ENCODE data around the gene SLC30A3. TPM values are rescaled to one million over a fixed set of nuclear protein-coding genes. Genes with fewer than 3 reads are reported as not detected.

The SLC30A3 gene, protein sequence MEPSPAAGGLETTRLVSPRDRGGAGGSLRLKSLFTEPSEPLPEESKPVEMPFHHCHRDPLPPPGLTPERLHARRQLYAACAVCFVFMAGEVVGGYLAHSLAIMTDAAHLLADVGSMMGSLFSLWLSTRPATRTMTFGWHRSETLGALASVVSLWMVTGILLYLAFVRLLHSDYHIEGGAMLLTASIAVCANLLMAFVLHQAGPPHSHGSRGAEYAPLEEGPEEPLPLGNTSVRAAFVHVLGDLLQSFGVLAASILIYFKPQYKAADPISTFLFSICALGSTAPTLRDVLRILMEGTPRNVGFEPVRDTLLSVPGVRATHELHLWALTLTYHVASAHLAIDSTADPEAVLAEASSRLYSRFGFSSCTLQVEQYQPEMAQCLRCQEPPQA
- total RNA-seq (2022; extraction: Qiagen RNA extraction; ENCODE audit: low read depth) = 1.9 to 4.2 TPM (median 3.6 TPM) in 5 replicates

DNA sequence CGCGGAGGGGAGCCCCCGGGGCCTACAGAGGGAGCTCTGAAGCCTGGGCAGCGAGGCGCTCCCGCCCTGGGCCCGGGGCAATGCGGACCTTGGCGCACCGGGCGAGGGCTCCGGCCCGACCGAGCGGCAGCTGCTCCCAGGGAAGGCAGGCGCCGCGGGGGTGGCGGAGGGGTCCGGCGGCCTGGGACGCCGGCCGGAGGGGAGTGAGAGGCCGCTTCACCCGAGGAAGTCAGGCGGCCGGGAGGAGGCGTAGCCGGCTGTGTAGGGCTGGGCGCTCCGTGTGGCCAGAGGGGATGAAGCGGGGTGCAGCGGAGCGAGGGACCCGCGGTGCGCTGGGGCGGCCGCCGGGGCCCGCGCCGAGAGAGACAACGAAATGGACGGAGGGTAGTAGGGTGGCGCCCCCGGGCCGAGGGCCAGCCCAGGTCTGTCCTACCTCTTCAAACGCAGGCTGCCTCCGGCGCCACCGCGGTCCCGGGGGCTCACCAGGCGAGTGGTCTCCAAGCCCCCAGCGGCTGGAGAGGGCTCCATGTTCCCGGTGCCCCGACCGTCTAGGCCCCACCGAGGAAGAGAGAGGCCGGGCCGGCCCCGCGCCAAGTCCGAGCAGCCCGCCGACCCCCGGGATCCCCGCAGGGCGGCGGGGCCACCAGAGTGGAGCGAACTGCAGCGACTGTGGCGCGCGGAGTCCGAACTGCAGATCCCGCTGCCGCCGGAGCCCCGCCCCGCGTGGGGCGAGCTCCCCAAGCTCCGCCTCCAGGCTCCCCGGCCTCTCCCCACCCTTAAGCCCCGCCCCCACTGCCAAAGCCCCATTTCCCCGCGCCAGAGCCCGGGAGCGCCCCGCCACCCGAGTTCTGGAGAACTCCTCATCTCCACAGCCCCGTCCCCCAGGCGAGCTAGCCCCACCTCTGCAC is at the start of gene SLC30A3:
SLC30A3 (minus strand) TSS at position 669 of the 908 bp plus-strand sequence; CDS start at position 528, 141 bp downstream.

DNA sequence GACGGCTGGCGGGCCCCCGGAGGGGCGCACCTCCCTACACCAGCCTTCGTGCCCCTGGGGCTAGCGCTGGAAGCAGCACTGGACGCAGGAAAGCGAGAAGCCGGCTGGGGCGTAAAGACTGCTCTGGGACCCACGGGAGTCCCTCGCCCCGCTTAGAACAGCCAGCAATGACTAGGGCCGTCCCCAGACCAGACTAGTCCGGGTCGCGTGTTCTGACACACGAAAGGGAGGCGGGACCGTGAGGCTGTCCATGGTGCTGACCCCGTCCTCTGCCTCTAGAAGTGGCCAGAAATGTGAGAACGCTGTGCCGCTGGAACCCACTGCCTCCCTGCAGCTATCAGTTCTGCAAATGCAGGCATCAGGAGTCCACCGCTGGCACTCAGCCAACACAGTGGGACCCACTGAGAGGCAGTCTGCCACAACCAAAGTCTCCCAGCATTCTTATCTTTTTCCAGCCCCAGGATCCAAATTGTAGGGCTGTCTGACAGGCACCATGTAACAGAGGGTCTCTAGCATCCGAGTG is 45.6 kb upstream of the SLC30A3 start, which contains the start of gene UCN:
UCN (minus strand) TSS at position 87 of the 523 bp plus-strand sequence. CDS start 550 bp downstream, outside the sequence.

DNA sequence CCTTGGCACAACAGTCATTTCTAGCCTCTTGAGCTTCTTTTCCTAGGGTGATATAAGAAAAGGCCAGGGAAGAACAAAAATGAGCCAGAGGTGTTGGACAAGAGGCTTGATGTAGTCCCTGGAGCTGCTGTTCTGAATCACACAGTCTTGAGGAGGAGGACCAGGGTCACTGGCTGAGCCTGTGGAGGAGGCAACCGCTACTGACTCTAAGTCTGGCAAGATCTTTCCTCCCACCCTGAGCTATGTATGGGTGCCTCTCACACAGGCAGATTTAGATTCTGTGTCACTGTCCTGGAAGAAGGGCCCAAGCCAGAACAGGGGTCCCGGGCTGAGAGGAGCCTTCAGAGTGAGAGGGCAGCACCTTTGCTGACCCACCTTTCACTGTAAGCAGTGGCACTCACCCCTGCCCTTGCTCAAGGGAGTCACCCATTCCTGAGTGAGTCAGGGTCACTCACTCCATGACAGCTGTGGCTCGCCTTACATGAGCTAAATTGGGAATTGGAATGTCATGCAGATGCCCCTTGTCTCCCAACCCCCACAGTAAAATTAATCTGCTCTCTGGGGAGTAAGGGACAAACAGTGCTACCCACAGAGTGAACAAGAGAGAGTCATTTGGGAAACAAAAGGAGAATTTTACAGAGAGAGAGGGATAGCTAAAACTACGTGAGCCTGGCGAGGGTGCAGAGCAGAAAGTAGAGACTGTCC is 19.2 kb upstream of the SLC30A3 start, which contains the start of gene TRIM54:
TRIM54 (plus strand) TSS at position 575 of the 705 bp plus-strand sequence. CDS start 303 bp downstream, outside the sequence.

DNA sequence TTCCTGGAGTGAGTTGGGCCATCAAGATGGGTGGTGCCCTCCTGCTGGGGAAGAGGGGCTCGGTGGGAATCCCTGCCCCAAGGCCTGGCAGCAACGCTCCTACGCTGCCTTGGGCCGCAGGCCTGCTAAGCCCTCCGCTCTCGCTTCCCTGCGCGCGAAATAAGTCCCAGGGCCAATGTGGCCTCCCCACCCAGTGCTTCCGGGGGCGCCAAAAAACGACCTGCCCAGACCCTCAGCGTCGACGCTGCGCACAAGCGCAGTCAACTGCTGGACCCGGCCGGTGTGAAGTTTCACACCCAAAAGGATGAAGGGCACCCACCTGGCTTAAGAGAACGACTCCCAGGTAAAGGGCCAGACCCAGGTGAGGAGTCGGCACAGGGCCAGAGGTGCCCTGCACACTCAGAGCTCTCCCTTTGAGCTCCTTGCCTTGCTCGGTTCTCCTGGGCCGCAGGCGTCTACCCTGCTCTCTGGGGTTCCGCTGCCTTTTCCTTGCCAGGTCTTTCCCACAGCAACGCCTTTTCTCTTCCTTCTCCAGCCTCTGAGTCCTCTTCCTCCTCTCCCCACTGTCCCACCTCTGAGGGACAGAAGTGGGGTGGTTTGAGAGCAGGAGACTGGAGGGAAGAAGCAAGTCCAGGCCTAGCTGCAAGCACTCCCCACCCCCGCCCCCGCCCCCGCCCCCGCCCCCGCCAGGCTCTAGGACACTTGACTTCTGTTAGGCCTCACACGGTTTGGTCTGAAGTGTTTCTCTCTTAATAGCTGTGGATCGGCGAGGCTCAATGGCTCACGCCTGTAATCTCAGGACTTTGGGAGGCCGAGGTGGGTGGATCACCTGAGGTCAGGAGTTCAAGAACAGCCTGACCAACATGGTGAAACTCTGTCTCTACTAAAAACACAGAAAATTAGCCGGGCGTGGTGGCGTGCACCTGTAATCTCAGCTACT is 12.6 kb upstream of the SLC30A3 start, which contains the start of gene DNAJC5G:
DNAJC5G (plus strand) TSS at position 223 of the 940 bp plus-strand sequence. CDS start 1,296 bp downstream, outside the sequence.

DNA sequence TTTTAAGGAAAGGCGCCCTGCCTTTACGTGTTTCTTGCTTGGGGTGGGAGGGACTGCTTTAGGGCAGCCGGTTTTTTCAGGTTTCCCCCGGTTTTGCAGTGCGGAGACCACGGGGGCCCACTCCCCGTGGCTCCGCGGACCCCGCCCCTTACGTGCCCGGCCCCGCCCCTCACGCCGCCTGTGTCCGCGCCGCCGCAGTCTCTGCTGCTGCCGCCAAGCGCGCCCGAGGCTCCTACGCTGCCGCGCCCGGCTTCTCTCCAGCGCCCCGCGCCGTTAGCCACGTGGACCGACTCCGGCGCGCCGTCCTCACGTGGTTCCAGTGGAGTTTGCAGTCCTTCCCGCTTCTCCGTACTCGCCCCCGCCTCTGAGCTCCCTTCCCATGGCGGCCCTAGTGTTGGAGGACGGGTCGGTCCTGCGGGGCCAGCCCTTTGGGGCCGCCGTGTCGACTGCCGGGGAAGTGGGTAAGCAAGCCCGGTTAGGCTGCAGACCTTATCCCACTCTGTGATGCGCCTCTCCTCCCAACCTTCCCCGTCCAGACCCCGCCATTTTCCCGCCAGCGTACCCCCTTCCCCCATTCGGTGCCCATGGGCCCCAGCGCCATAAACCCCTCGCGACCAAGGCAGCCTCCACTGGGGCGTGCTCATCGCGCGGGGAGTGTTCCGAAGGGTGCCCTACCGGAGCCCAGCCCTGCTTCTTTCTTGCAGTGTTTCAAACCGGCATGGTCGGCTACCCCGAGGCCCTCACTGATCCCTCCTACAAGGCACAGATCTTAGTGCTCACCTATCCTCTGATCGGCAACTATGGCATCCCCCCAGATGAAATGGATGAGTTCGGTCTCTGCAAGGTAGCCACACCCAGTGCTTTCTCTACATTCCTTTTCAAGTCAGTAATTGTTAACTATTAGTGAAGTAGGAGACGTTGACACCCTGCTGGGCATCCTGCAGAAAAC is 45.4 kb downstream of the SLC30A3 start, which contains the start of gene CAD:
CAD (plus strand) TSS at position 197 of the 949 bp plus-strand sequence; CDS start at position 380, 183 bp downstream.

DNA sequence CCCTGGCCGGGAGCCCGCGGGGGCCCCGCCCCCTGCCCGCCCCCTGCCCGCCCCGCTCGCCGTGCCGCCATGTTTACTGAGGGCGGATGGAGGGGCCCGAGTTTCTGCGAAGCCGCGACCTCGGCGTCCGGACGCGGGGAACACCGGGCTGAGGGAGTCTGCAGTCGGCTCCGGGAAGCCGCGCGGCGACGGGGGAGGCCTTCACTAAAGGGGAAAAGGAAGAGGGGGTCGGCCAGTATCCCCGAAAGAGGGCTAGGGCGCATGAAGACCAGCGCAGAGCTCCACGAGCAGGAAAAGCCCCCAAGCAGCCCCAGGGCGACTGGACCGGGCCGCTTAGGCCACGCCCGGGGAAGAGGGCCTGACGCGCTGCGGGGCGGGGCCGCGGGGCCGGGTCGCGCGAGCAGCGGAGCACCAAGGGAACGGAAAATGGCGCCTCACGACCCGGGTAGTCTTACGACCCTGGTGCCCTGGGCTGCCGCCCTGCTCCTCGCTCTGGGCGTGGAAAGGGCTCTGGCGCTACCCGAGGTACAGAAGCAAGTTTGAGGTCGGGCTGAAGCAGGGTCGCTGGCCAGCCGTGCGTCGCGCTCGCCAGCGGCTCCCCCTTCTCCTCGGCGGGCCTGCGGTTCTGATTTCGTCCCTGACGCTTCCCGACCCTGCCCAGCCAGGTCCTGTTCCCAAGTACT is 50.8 kb downstream of the SLC30A3 start, which contains the start of the genes ATRAID and SLC5A6:
ATRAID (plus strand) TSS at position 99 of the 683 bp plus-strand sequence; CDS start at position 427, 328 bp downstream.
SLC5A6 (minus strand) TSS at position 326 of the 683 bp plus-strand sequence. CDS start 4,618 bp downstream, outside the sequence.

Other genes with a start within 250 kb of the SLC30A3 start
- 46.6 to 74.4 TPM (median 72.8 TPM) in 5 replicates for gene TMEM214, start 230.1 kb downstream of the SLC30A3 start, total RNA-seq (2022; extraction: Qiagen RNA extraction; ENCODE audit: low read depth)
- 23.4 to 35.7 TPM (median 31.9 TPM) in 5 replicates for gene AGBL5, start 211.4 kb downstream of the SLC30A3 start, total RNA-seq (2022; extraction: Qiagen RNA extraction; ENCODE audit: low read depth)
- 550 to 647 TPM (median 575 TPM) in 5 replicates for gene OST4, start 191.4 kb downstream of the SLC30A3 start, total RNA-seq (2022; extraction: Qiagen RNA extraction; ENCODE audit: low read depth)
- 0.34 to 0.64 TPM (median 0.43 TPM) in 5 replicates for gene EMILIN1, start 184.4 kb downstream of the SLC30A3 start, total RNA-seq (2022; extraction: Qiagen RNA extraction; ENCODE audit: low read depth)
- 7.5 to 10.4 TPM (median 9.1 TPM) in 5 replicates for gene KHK, start 176.3 kb downstream of the SLC30A3 start, total RNA-seq (2022; extraction: Qiagen RNA extraction; ENCODE audit: low read depth)
- 5.3 to 8.5 TPM (median 7.8 TPM) in 5 replicates for gene CGREF1, start 143.9 kb downstream of the SLC30A3 start, total RNA-seq (2022; extraction: Qiagen RNA extraction; ENCODE audit: low read depth)
- gene ABHD1, start 139.2 kb downstream of the SLC30A3 start, total RNA-seq (2022; extraction: Qiagen RNA extraction; ENCODE audit: low read depth) = 0.87 to 2.4 TPM (median 1.3 TPM) in 5 replicates
- 38.6 to 67.3 TPM (median 64.4 TPM) in 5 replicates for gene PREB, start 128.4 kb downstream of the SLC30A3 start, total RNA-seq (2022; extraction: Qiagen RNA extraction; ENCODE audit: low read depth)
- gene PRR30, start 123.6 kb downstream of the SLC30A3 start, total RNA-seq (2022; extraction: Qiagen RNA extraction; ENCODE audit: low read depth) = not detected in 5 replicates
- not detected in 5 replicates for gene TCF23, start 114.0 kb downstream of the SLC30A3 start, total RNA-seq (2022; extraction: Qiagen RNA extraction; ENCODE audit: low read depth)
- 204 to 216 TPM (median 209 TPM) in 5 replicates for gene ATRAID, start 51.0 kb downstream of the SLC30A3 start, total RNA-seq (2022; extraction: Qiagen RNA extraction; ENCODE audit: low read depth)
- gene SLC5A6, start 50.8 kb downstream of the SLC30A3 start, total RNA-seq (2022; extraction: Qiagen RNA extraction; ENCODE audit: low read depth) = 52.3 to 74.6 TPM (median 73.0 TPM) in 5 replicates
- gene CAD, start 45.7 kb downstream of the SLC30A3 start, total RNA-seq (2022; extraction: Qiagen RNA extraction; ENCODE audit: low read depth) = 38.9 to 70.4 TPM (median 69.8 TPM) in 5 replicates
- gene DNAJC5G, start 12.4 kb upstream of the SLC30A3 start, total RNA-seq (2022; extraction: Qiagen RNA extraction; ENCODE audit: low read depth) = not detected in 5 replicates
- 0.40 to 0.73 TPM (median 0.57 TPM) in 5 replicates for gene TRIM54, start 19.4 kb upstream of the SLC30A3 start, total RNA-seq (2022; extraction: Qiagen RNA extraction; ENCODE audit: low read depth)
- 1.3 to 2.5 TPM (median 1.6 TPM) in 5 replicates for gene UCN, start 45.4 kb upstream of the SLC30A3 start, total RNA-seq (2022; extraction: Qiagen RNA extraction; ENCODE audit: low read depth)
- 69.5 to 99.3 TPM (median 89.0 TPM) in 5 replicates for gene MPV17, start 60.0 kb upstream of the SLC30A3 start, total RNA-seq (2022; extraction: Qiagen RNA extraction; ENCODE audit: low read depth)
- gene GTF3C2, start 93.7 kb upstream of the SLC30A3 start, total RNA-seq (2022; extraction: Qiagen RNA extraction; ENCODE audit: low read depth) = 57.1 to 70.8 TPM (median 62.9 TPM) in 5 replicates
- 54.9 to 66.2 TPM (median 62.1 TPM) in 5 replicates for gene EIF2B4, start 107.3 kb upstream of the SLC30A3 start, total RNA-seq (2022; extraction: Qiagen RNA extraction; ENCODE audit: low read depth)
- gene SNX17, start 107.6 kb upstream of the SLC30A3 start, total RNA-seq (2022; extraction: Qiagen RNA extraction; ENCODE audit: low read depth) = 123 to 145 TPM (median 138 TPM) in 5 replicates
- gene ZNF513, start 117.7 kb upstream of the SLC30A3 start, total RNA-seq (2022; extraction: Qiagen RNA extraction; ENCODE audit: low read depth) = 6.2 to 14.6 TPM (median 14.5 TPM) in 5 replicates
- gene PPM1G, start 146.5 kb upstream of the SLC30A3 start, total RNA-seq (2022; extraction: Qiagen RNA extraction; ENCODE audit: low read depth) = 148 to 181 TPM (median 176 TPM) in 5 replicates
- gene NRBP1, start 165.6 kb upstream of the SLC30A3 start, total RNA-seq (2022; extraction: Qiagen RNA extraction; ENCODE audit: low read depth) = 111 to 138 TPM (median 135 TPM) in 5 replicates
- 0.64 to 0.94 TPM (median 0.74 TPM) in 5 replicates for gene KRTCAP3, start 179.3 kb upstream of the SLC30A3 start, total RNA-seq (2022; extraction: Qiagen RNA extraction; ENCODE audit: low read depth)
- gene IFT172, start 226.7 kb upstream of the SLC30A3 start, total RNA-seq (2022; extraction: Qiagen RNA extraction; ENCODE audit: low read depth) = 6.6 to 12.6 TPM (median 8.8 TPM) in 5 replicates
- gene FNDC4, start 232.2 kb upstream of the SLC30A3 start, total RNA-seq (2022; extraction: Qiagen RNA extraction; ENCODE audit: low read depth) = 3.3 to 6.4 TPM (median 4.1 TPM) in 5 replicates
- gene GCKR, start 233.8 kb upstream of the SLC30A3 start, total RNA-seq (2022; extraction: Qiagen RNA extraction; ENCODE audit: low read depth) = 0.28 to 0.77 TPM (median 0.36 TPM) in 4 of 5 replicates, not detected in the other